Endodermal cell (in vitro differentiated cells): ENCODE measurements around the gene ADRA2B. TPM values are rescaled to one million over a fixed set of nuclear protein-coding genes. Genes with fewer than 3 reads are reported as not detected.

Experiments
- DNase-seq: peaks from one replicate; pipeline ENCODE4 v3.0.0-alpha.2; 2017
- H3K27ac ChIP-seq: 2 replicates; pipeline ENCODE4 v1.5.1; 2013; ENCODE audit warnings: mild to moderate bottlenecking, low read depth, low read length, moderate library complexity
- H3K27me3 ChIP-seq: 2 replicates; pipeline ENCODE4 v1.6.1; 2013; ENCODE audit warnings: mild to moderate bottlenecking, low read length, moderate library complexity; ENCODE audit not compliant: insufficient read depth, control insufficient read depth, poor library complexity, severe bottlenecking
- H3K36me3 ChIP-seq: 2 replicates; pipeline ENCODE4 v1.7.0; 2013; ENCODE audit warnings: mild to moderate bottlenecking, low read length, moderate library complexity; ENCODE audit not compliant: control insufficient read depth, insufficient read depth
- H3K4me1 ChIP-seq: one replicate; pipeline ENCODE4 v1.7.0; 2013; ENCODE audit warnings: low read length; ENCODE audit not compliant: control insufficient read depth, insufficient read depth
- H3K4me3 ChIP-seq: 2 replicates; pipeline ENCODE4 v1.5.1; 2013; ENCODE audit warnings: mild to moderate bottlenecking, low read length, moderate library complexity
- H3K9ac ChIP-seq: 2 replicates; pipeline ENCODE4 v1.6.1; 2013; ENCODE audit warnings: mild to moderate bottlenecking, low read length, moderate library complexity; ENCODE audit not compliant: poor library complexity, severe bottlenecking; ENCODE audit errors: extremely low read depth
- H3K9me3 ChIP-seq: 2 replicates; pipeline ENCODE4 v1.6.1; 2013; ENCODE audit warnings: mild to moderate bottlenecking, low read length, moderate library complexity; ENCODE audit not compliant: control insufficient read depth
- H3K27ac Mint-ChIP-seq: 2 replicates; pipeline ENCODE4 v1.8.0; 2020; ENCODE audit warnings: mixed read lengths
- H3K27me3 Mint-ChIP-seq: 2 replicates; pipeline ENCODE4 v1.8.0; 2021; ENCODE audit warnings: mild to moderate bottlenecking, mixed read lengths; ENCODE audit not compliant: insufficient read depth
- H3K36me3 Mint-ChIP-seq: 2 replicates; pipeline ENCODE4 v1.8.0; 2020; ENCODE audit warnings: low read depth, mixed read lengths
- H3K4me1 Mint-ChIP-seq: 2 replicates; pipeline ENCODE4 v1.8.0; 2020; ENCODE audit warnings: mixed read lengths
- H3K4me3 Mint-ChIP-seq: 2 replicates; pipeline ENCODE4 v1.8.0; 2020; ENCODE audit warnings: mild to moderate bottlenecking, moderate library complexity, mixed read lengths
- H3K9me3 Mint-ChIP-seq: 2 replicates; pipeline ENCODE4 v1.8.0; 2020; ENCODE audit warnings: mild to moderate bottlenecking, mixed read lengths
- CTCF ChIP-seq: fragments of 200-600 bp; sonication (generic); conservative IDR thresholded peaks from 2 replicates; pipeline ENCODE4 v1.5.0; 2021; ENCODE audit warnings: antibody characterized with exemption, mild to moderate bottlenecking
- WGBS, 2 experiments: methylation state at CpG; one replicate each; pipeline versions ENCODE4 v1.1.5 to v1.1.7; 2013; ENCODE audit warnings: missing lambda C conversion rate in 2 of 2, mixed read lengths in 1 of 2; ENCODE audit not compliant: insufficient coverage in 1 of 2, insufficient read length in 1 of 2; 5-methylcytosine and 5-hydroxymethylcytosine counted together
- total RNA-seq, 2 donors: library from RNA; stranded (reverse); fragmentation: NEBNext Ultra II Directional in 1 of 2; extraction: Animal tissue kit (Norgen Biotek cat#: 25700) in 1 of 2; gene quantifications; 2 replicates in 1 of 2; 3 replicates in 1 of 2; pipeline ENCODE4 v1.2.1, GENCODE V29; 2021

ADRA2B gene
- total RNA-seq, 2 donors from 2014 or later, result 2.4 to 3.8 TPM

GRCh38 chr2:96123290-96123689 is 6.9 kb upstream of the ADRA2B start:
- H3K4me3 ChIP-seq, result no peak overlapping the region
- TF ChIP-seq CTCF, result no peak
- 88% methylated on average over 1 of the region's 1 CpG; no CpG with 5 or more reads in 1 of the 2 experiments for WGBS, 2 experiments

GRCh38 chr2:96122391-96122790 is 6.0 kb upstream of the ADRA2B start:
- no peaks in the 10 kb centered on the region for H3K36me3 Mint-ChIP-seq
- Histone ChIP-seq H3K27ac (no peak overlapping the region), H3K27me3 (peaks cover 46% of the 10 kb centered on the region), H3K9ac (no peak overlapping the region), H3K36me3 (no peaks in the 10 kb centered on the region), H3K4me1 (no peaks in the 10 kb centered on the region), H3K4me3 (no peak overlapping the region), H3K9me3 (no peaks in the 10 kb centered on the region)
- 85 to 87% methylated on average over 4 to 5 of the region's 5 CpGs for WGBS, 2 experiments
- no peak overlapping the region for H3K4me3 Mint-ChIP-seq
- no peak overlapping the region for H3K27ac Mint-ChIP-seq
- H3K9me3 Mint-ChIP-seq, result no peaks in the 10 kb centered on the region
- no peak for DNase-seq
- no peak for TF ChIP-seq CTCF
- H3K27me3 Mint-ChIP-seq, result peaks cover 66% of the 10 kb centered on the region
- no peaks in the 10 kb centered on the region for H3K4me1 Mint-ChIP-seq

More at GRCh38 chr2:96123290-96123689, 6.9 kb upstream of the ADRA2B start:
- no peaks in the 10 kb centered on the region for H3K4me1 ChIP-seq
- H3K9ac ChIP-seq, result no peak overlapping the region
- DNase-seq, result no peak
- Mint-ChIP-seq H3K36me3 (no peaks in the 10 kb centered on the region), H3K4me1 (no peaks in the 10 kb centered on the region), H3K4me3 (no peak overlapping the region), H3K9me3 (no peaks in the 10 kb centered on the region), H3K27ac (no peak overlapping the region), H3K27me3 (peaks cover 58% of the 10 kb centered on the region)
- no peaks in the 10 kb centered on the region for H3K9me3 ChIP-seq
- no peaks in the 10 kb centered on the region for H3K36me3 ChIP-seq
- no peak overlapping the region for H3K27ac ChIP-seq
- peaks cover 42% of the 10 kb centered on the region for H3K27me3 ChIP-seq

- peaks cover 63% of the 10 kb centered on the region for H3K27me3 Mint-ChIP-seq
- DNase-seq, result no peak
- H3K9ac ChIP-seq, result no peak overlapping the region
Observed at GRCh38 chr2:96121414-96121813, 5.0 kb upstream of the ADRA2B start.

More at GRCh38 chr2:96121414-96121813, 5.0 kb upstream of the ADRA2B start:
- no peaks in the 10 kb centered on the region for H3K9me3 Mint-ChIP-seq
- Histone ChIP-seq H3K27ac (no peak overlapping the region), H3K4me3 (no peak overlapping the region), H3K27me3 (peaks cover 43% of the 10 kb centered on the region), H3K9me3 (no peaks in the 10 kb centered on the region), H3K36me3 (no peaks in the 10 kb centered on the region), H3K4me1 (no peaks in the 10 kb centered on the region)
- no peaks in the 10 kb centered on the region for H3K4me1 Mint-ChIP-seq
- H3K36me3 Mint-ChIP-seq, result no peaks in the 10 kb centered on the region
- no peak overlapping the region for H3K4me3 Mint-ChIP-seq
- no peak for TF ChIP-seq CTCF
- WGBS, 2 experiments, result 91 to 96% methylated on average over 4 of the region's 4 CpGs
- H3K27ac Mint-ChIP-seq, result no peak overlapping the region
